Upper lobe of right lung (tissue), 1 donor: ENCODE data around the gene CLK4. TPM values are rescaled to one million over a fixed set of nuclear protein-coding genes. Genes with fewer than 3 reads are reported as not detected.

Experiments
- ATAC-seq: fragments of 200-7000 bp; cut with Tn5 transposase; one replicate; pipeline ENCODE4 v1.9.1; 2020; ENCODE audit warnings: mild to moderate bottlenecking, moderate library complexity
- DNase-seq: peaks from one replicate; pipeline ENCODE4 v3.0.0-alpha.2; 2020
- H3K27ac ChIP-seq: fragments of 200-600 bp; one replicate; pipeline ENCODE4 v1.8.0; 2022
- H3K27me3 ChIP-seq: fragments of 200-600 bp; one replicate; pipeline ENCODE4 v1.8.0; 2022; ENCODE audit warnings: mild to moderate bottlenecking
- H3K36me3 ChIP-seq: fragments of 200-600 bp; one replicate; pipeline ENCODE4 v1.8.0; 2022
- H3K4me1 ChIP-seq: fragments of 200-600 bp; one replicate; pipeline ENCODE4 v1.8.0; 2022
- H3K4me3 ChIP-seq: fragments of 200-600 bp; one replicate; pipeline ENCODE4 v1.8.0; 2022; ENCODE audit warnings: mild to moderate bottlenecking
- H3K9me3 ChIP-seq: fragments of 200-600 bp; one replicate; pipeline ENCODE4 v1.8.0; 2022
- CTCF ChIP-seq: fragments of 200-600 bp; IDR thresholded peaks from one replicate; pipeline ENCODE4 v1.8.0; 2022; ENCODE audit warnings: antibody characterized with exemption
- intact Hi-C: fragments of 100-400 bp; cut with DNase I; formaldehyde crosslinking; loops from one replicate; pipeline ENCODE4 v1.11.0; 2022
- long read RNA-seq: library from polyadenylated mRNA; unstranded; transcript quantifications from one replicate; pipeline ENCODE4 v2.0.0, GENCODE V29; 2021
- total RNA-seq: library from RNA; stranded (reverse); fragmentation: NEBNext Ultra II Directional; extraction: Animal tissue kit (Norgen Biotek cat#: 25700); gene quantifications from one replicate; pipeline ENCODE4 v1.2.1, GENCODE V29; 2021
- donor health status: DM: no; HTN: yes; CAD: no; lungs with severe emphysema.

CLK4 gene
- 35.4 TPM for total RNA-seq
- long read RNA-seq, transcript CLK4-201 (13 exons, 2,568 nt): major isoform, 7 of 37 reads
- long read RNA-seq, partial matches to known transcripts: 7 of 37 reads
- long read RNA-seq, other reads (novel, unspliced or antisense): 21 of 37 reads

- Histone ChIP-seq H3K36me3 (peaks cover 17% of the 10 kb centered on the region), H3K27ac (peak within 1 kb of the TSS; percentile 99), H3K4me1 (peaks cover 24% of the 10 kb centered on the region), H3K27me3 (no peaks in the 10 kb centered on the region), H3K9me3 (no peaks in the 10 kb centered on the region), H3K4me3 (peak within 1 kb of the TSS; percentile 77)
- no peak for TF ChIP-seq CTCF
- DNase-seq: peak; percentile 99
- intact Hi-C loops: no loop called here
- peak; percentile 97 for ATAC-seq
Observed at GRCh38 chr5:178626484-178627258, at the start of gene CLK4. Gene CLK4 (minus strand): TSS chr5:178627050. CDS start chr5:178623416, 3,634 bp downstream.

GRCh38 chr5:178675922-178676321 is 49.1 kb upstream of the CLK4 start:
- Histone ChIP-seq H3K36me3 (no peaks in the 10 kb centered on the region), H3K27me3 (no peaks in the 10 kb centered on the region), H3K27ac (no peak overlapping the region), H3K4me3 (no peak overlapping the region), H3K4me1 (no peaks in the 10 kb centered on the region), H3K9me3 (no peaks in the 10 kb centered on the region)
- no peak for DNase-seq
- intact Hi-C loops: no loop called here
- no peak for TF ChIP-seq CTCF
- ATAC-seq: no peak

DNA sequence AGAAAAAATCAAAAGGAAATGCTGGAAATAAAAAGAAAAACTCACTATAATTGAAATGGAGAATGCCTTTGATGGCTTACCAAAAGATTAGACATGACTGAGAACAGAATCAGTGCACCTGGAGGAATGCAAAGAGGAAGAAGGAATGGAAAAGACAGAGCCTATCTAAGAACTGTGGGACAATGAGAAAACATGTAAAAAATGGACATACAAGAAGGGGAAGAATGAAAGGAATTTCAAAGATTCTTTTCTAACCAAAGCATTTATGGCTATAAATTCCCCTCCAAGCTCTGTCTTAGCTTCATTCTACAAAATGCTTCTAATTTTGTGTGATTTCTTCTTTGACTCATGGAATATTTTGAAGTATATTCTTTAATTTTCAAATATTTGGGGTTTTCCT is 47.5 kb upstream of the CLK4 start:
- DNase-seq (no peak), ATAC-seq (no peak)
- H3K4me3 ChIP-seq: no peak overlapping the region
- H3K27ac ChIP-seq: no peak overlapping the region
- no peak for TF ChIP-seq CTCF
- no peaks in the 10 kb centered on the region for H3K4me1 ChIP-seq
- H3K27me3 ChIP-seq: no peaks in the 10 kb centered on the region
- intact Hi-C loops: no loop called here
- no peaks in the 10 kb centered on the region for H3K9me3 ChIP-seq
- no peaks in the 10 kb centered on the region for H3K36me3 ChIP-seq

- no peaks in the 10 kb centered on the region for H3K9me3 ChIP-seq
- DNase-seq (peak; percentile 25), ATAC-seq (no peak)
- intact Hi-C loops: no loop called here
- no peak overlapping the region for H3K27ac ChIP-seq
- H3K4me3 ChIP-seq: no peak overlapping the region
- H3K36me3 ChIP-seq: no peaks in the 10 kb centered on the region
- TF ChIP-seq CTCF: no peak
- H3K4me1 ChIP-seq: no peaks in the 10 kb centered on the region
- H3K27me3 ChIP-seq: no peaks in the 10 kb centered on the region
Observed at GRCh38 chr5:178673801-178674295, 47.0 kb upstream of the CLK4 start.

DNA sequence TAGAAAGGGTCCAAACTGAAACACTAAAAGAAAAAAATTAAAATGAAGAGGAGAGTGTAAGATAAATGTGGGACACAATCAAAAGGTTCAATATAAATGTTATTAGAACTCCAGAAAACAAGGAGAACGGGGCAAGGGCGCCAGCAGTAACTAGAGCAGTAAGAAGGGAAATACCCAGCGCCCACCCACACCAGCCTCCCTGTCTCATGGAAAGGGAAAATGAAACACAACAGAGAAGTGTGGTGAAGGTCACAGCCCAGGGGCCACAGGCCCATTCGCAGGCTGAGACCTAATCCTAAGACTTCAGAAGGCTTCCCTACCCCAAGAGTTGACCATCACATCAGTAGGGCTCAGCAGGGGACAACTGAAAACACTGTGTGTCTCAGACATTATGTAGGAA is 45.8 kb upstream of the CLK4 start:
- DNase-seq: no peak
- Histone ChIP-seq H3K27ac (no peak overlapping the region), H3K36me3 (no peaks in the 10 kb centered on the region), H3K9me3 (no peaks in the 10 kb centered on the region), H3K4me1 (no peaks in the 10 kb centered on the region), H3K4me3 (no peak overlapping the region), H3K27me3 (no peaks in the 10 kb centered on the region)
- no peak for TF ChIP-seq CTCF
- no peak for ATAC-seq
- intact Hi-C loops: no loop called here
